ENCODE measurements around the gene ARMC12.

- TF ChIP-seq POLR2A (IDR thresholded peaks at IDR 0.05) = no peak
- no peak for TF ChIP-seq CTCF (IDR thresholded peaks at IDR 0.05)
These were observed 11.0 kb upstream of the ARMC12 start for GRCh38 chr6:35725721-35726438.
